Left cardiac atrium (tissue), 4 donors: ENCODE data around the gene CHST11. TPM values are rescaled to one million over a fixed set of nuclear protein-coding genes. Genes with fewer than 3 reads are reported as not detected.

Experiments
- ATAC-seq, 2 donors: fragments of 200-7000 bp; cut with Tn5 transposase; one replicate each; pipeline ENCODE4 v1.9.1; 2020; ENCODE audit warnings: mild to moderate bottlenecking in 2 of 2, moderate library complexity in 2 of 2
- DNase-seq: peaks from one replicate; pipeline ENCODE4 v3.0.0-alpha.2; 2020
- intact Hi-C, 2 donors: fragments of 100-400 bp; cut with DNase I; formaldehyde crosslinking; loops; one replicate each; pipeline versions ENCODE4 v1.14.1 to v1.15.1; 2022 to 2023
- total RNA-seq, 2 donors: library from RNA; stranded (reverse); fragmentation: NEBNext Ultra II Directional; extraction: Animal tissue kit (Norgen Biotek cat#: 25700); gene quantifications; one replicate each; pipeline ENCODE4 v1.2.1, GENCODE V29; 2021
- donor health status: DM: no; HTN: yes; CAD: no.
- donor health status: DM: no; HTN: yes; CAD: no; lungs with severe emphysema.
- donor health status: DM: yes; HTN: yes; CAD: no.
- donor health status: Dilated cardiomyopathy.

CHST11 gene
- total RNA-seq, 2 donors from 2014 or later: 12.9 to 17.7 TPM

DNA sequence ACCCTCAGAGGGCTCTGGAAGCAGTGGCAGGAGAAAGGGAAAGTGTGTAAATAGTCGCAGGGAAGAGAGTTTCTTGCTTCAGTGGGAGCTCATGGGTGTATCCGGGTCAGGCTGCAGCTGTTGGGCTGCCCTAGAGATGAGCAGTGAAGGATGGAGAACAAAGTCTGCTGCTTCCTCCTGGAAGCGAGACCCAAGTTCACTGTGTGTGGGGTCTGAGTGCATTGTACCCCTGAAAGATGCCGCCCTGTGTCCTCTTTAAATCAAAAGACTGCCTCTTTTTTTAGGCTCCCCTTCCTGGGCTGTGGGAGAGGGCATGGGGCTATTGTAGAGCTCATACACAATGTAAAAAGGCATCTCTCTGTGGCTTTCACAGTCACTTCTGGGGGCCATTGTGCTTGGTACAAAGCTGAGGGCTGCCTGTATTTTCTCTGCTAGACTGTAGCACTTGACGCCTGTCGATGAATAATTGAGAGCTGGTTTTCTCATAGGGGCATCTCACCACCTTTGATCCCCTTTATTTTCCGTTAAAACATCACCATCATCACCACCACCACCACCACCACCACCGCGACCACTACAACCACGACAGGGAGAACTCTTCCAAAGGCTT lies 16.7 kb downstream of the CHST11 start:
- intact Hi-C loops: no loop called here
- DNase-seq (no peak), ATAC-seq (no peak)

DNA sequence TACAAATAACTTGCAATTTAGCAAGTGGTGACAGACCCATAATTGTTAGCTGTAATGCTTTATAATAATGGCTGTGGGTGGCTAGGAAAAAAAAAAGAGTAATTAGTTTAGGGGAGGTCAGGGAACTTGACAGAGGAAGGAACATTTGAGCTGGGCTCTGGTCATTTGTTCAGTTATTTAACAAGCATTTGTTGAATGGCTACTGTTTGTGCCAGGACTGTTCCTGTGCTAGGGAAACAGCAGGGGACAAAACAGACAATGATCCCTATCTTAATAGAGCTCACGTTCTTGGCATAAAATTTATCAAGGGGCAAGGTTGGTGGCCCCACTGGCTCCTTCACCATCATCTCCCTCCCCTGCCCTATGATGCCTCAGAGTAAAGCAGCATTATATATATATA lies 18.5 kb downstream of the CHST11 start:
- no peak for ATAC-seq
- no peak for DNase-seq
- intact Hi-C loops: no loop called here

DNA sequence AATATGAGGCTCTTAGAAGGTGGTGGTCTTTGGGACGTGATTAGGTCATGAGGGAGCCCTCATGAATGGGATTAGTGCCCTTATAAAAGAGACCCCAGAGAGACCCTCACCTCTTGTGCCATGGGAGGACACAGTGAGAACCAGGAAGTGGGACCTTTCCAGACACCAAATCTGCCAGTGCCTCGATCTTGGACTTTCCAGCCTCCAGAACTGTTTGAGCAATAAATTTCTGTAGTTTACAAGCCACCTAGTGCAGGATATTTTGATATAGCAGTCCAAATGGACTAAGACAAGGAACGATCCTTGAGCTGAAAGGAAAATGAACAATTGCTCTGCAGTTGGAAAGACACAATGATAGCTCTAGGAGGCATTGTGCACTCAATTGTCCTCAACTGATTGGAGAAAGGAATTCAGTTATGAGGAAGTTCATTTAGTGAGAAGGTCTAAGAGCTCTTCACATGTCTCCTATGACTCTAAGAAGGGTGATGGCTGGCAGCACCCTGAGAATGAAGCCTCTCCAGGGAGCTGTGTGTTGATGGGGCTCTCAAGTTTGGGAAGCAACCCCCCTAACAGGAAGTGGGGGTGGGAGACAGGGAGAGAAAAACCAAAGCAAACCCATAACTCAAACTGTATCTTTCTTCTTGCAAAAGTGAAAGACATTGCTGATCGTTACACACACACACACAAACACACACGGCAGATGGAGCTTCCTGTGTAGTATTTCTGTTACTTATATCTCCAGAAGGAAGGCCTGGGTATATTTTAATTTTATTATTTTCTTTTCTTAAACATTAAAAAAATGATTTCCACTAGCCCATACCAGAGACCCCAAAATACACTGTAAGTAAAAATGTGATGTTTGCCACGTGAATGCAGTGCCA lies 21.0 kb downstream of the CHST11 start:
- ATAC-seq (peak in 1 of 2 donors; percentile 38), DNase-seq (no peak)
- intact Hi-C loops: no loop called here

DNA sequence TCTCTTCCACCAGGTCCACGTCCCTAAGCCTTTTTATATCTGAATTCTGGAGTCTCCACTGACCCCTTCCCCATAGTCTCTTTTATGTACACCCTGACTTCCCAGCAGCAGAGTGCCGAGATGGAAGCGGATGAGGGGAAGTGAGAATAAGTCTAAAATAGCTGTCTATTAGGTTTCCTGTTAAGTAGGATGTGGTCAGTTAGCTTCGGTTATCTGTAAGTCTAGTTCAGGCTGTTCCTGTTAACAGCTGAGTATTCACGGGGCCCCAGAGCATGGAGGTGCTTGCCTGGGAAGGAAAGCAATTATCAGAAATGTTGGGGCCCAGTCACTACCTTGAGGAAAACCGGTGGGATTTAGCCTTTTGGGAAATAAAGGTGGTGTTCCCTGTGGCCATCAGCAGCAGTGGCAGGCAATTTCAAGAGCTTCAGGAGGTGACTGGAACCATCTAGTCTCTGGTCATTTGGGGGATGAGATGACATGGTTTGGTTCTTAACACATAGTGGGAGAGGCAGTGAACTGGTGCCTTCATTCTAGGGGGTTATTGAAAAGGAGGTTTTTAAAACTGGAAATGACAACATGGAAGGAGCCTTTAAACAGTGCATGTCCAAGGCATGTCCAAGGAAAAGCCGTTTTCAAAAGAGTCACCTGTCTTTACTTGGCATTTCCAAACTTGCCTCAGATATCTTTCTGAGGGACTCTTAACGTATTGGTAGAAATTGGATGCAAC lies 21.8 kb downstream of the CHST11 start:
- peak; percentile 75 to 81 for ATAC-seq
- no peak for DNase-seq
- intact Hi-C loops: no loop called here

DNA sequence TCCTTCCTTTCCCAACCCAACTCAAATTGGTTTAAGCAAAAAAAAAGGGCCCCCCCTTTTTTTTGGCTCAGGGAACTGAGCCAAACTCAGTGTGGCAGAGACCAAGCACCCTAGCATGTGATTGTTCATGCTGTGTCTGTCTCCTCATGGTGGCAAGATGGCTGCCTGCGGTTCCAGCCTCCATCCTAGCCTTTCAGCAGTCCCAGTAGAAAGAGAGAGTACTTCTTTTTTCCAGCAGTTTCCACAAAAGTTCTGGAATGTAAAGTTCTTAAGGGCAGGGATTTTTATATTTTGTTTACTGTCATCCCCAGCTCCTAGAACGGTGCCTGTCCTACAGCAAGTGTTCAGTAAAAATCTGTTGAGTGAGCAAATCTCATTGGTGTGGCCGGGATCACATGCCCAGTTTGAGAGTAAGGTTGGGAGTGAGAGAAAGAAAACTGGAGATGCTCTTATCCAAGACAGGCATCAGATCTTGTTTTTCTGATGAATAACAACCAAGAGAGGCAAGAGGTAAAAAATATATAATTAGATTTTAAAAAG lies 22.4 kb downstream of the CHST11 start:
- intact Hi-C loops: no loop called here
- ATAC-seq: no peak
- no peak for DNase-seq

DNA sequence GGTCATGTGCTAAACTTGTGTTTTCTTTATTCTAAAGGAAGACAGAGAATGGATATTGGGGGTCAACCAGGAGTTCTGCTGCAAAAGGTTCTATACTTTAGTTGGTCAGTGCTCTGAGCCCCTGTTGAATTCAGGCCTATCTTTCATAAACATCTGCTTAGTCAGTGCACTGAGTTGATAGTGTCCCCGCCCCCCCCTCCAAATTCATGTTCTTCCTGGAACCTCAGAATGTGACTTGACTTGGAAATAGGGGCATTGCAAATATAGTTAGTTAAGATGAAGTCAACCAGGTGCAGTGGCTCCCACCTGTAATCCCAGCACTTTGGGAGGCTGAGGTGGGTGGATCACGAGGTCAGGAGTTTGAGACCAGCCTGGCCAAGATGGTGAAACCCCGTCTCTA lies 23.3 kb downstream of the CHST11 start:
- intact Hi-C loops: no loop called here
- DNase-seq: no peak

DNA sequence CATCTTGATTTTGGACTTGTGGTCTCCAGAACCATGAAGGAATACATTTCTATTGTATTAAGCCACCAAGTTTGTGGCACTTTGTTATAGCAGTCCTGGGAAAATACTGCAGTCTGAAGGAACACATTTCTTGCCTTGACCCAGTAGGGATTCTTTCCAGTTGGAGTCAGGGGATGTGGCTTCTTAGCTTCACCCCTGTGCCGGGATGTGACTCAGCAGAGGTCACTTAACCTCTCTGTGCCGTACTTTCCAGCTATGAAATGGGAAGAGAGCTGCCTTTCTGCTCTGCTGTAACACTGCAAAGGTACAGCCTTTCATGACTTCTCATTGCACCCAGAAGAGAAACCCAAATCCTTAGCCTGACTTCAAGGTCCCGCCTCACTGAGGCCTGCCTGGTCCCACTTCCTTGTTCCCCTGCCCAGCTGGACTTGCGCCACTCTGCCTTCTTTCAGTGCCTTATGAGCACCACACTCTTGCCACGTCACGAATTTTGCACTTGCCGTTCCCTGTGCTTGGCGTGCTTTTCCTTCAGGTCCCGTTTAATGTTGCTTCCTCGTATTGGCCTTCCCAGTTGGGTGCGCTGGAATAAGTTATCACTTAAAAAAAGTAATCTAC lies 24.2 kb downstream of the CHST11 start:
- intact Hi-C loops: no loop called here
- ATAC-seq: peak; percentile 23 to 54

More for the DNA sequence above, 23.3 kb downstream of the CHST11 start:
- ATAC-seq: no peak

DNA sequence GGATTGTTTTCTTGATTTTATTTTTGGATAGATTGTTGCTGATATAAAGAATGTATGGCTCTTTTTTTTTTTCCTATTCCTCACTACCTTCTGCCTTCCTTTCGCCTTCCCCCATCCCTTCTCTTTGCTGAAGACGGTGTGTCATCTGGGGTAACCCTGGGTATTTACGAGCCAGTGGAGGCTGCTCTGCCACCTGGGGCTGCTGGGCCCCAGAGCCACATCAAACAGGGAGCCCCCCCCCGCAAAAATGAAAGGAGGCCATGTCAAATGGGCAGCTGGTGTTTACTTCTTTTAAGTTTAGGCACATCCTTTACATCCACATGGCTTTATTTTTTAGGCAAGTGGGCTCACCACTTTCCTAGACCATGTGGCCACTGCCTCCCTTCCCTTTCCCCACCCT lies 25.4 kb downstream of the CHST11 start:
- intact Hi-C loops: no loop called here
- no peak for ATAC-seq
- no peak for DNase-seq

More for the DNA sequence above, 24.2 kb downstream of the CHST11 start:
- DNase-seq: peak; percentile 68

DNA sequence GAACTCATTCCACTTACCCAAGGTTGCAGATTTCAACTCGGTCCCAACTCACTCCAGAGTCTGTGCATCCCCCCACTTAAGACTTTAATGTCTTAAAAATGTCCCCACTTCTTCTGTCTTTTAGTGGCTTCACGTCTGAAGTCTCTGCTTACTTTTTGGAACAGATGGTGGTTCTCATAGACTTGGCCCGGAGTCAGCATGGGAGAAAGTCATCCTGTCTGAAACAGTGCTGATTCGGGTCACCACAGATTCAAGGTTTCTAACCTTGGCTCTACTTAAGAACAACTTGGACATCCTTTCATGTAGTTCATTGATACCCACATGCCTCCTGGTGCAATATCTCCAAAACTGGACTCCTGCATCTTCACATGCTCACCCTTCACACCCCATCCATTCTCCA lies 26.0 kb downstream of the CHST11 start:
- no peak for ATAC-seq
- intact Hi-C loops: no loop called here
- no peak for DNase-seq

DNA sequence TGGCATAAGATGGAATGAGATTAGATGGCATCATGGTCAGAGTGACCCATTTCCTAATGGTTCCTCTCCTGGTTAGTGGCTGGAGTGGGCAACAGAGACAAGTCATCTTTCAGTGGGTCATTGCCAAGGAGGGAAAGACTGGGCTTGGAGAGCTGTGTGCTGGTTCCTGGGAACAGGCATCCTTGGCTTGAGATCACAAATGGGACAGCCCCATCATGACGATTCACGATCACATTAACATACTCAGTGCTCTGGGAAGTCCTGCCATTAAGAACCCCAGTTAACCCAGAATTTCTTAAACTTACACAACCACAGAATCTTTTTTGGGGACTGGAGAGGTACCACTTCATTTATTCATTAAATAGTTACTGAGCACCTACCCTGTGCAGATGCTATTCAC lies 27.3 kb downstream of the CHST11 start:
- DNase-seq (no peak), ATAC-seq (no peak)
- intact Hi-C loops: no loop called here

DNA sequence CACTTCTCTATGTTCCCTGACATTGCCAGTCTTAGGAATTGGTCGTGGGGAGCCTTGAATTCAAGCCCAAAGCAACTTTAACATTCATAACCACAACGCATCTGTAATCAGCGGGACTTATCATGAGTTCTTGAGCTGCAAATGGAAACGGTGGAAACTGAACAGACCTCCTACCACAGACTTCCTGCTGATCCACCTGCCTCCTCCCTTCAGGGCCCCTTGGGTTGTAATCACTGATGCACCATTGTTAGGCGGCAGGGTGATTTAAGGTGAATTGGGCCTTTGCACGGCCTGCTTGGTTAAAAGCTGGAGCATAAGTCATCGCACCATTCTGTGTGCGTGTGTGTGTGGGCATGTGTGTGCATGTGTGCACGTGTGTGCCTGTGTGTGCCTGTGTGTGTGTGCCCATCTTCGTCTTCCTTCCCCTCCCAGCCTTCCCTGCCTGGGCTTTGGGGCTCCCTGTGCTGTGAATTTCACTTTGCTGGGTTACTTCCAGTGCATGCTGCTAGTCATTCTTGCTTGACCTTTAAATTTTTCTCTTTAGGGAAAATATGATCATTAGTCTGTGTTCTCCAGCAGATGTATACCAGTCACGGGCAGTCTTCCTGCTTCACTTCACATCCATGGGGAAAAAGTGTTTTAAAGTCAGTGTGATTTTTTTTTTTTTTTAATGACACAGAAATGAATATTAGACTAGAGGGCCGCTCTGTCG lies 29.1 kb downstream of the CHST11 start:
- ATAC-seq (peak in 1 of 2 donors; percentile 13), DNase-seq (no peak)
- intact Hi-C loops: no loop called here

DNA sequence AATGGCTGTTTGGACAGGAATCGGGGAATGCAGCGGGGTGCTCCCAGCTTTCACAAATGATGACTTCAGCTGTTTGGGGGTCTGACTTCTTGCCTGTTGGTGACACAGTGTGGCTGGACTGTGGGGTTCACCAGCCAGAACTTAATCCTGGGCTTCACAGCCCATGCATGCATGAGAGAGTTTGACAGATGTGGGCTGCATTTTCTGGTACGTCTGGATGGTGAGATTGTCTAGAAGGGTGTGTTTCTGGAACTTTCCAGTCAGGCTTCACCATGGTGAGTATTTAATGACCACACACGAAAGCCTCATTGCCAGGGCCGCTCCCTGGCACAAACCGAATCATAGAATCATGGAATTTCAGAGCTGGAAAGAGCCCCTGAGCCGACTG lies 29.6 kb downstream of the CHST11 start:
- intact Hi-C loops: no loop called here
- ATAC-seq (peak in 1 of 2 donors; percentile 15), DNase-seq (no peak)

DNA sequence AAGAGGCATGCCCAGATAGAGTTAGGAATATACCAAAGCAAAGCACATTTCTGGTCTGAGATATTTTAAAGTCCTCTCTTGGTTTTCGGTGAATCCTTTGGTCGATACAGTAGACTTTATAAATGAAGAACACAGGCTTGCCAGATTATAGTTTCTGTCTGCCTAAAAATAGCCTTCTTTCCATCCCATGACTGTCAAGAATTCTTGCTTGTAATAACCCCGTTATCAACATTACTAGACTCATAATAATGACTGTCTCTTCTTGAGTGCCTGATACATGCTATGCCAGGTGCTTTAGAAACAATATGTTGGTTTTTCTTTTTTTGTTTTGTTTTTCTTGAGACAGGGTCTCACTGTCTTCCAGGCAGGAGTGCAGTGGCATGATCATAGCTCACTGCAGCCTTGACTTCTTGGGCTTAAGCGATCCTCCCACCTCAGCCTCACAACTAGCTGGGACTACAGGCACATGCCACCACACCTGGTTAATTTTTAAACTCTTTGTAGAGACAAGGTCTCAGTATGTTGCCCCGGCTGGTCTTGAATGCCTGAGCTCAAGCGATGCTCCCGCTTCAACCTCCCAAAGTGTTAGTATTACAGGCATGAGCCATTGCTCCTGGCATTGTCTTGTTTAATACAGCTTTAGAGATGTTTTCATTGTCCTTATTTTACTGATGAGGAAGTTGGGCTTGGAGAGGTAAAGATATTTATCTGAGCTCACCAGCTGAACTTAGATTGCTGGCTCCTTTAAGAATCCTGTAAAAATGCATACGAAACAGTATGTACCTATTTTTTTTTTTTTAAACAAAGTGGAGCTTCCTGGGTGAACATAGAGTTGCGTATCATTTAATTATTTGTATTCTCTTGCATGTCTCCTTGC lies 30.4 kb downstream of the CHST11 start:
- no peak for DNase-seq
- peak in 1 of 2 donors; percentile 42 for ATAC-seq
- intact Hi-C loops: no loop called here

DNA sequence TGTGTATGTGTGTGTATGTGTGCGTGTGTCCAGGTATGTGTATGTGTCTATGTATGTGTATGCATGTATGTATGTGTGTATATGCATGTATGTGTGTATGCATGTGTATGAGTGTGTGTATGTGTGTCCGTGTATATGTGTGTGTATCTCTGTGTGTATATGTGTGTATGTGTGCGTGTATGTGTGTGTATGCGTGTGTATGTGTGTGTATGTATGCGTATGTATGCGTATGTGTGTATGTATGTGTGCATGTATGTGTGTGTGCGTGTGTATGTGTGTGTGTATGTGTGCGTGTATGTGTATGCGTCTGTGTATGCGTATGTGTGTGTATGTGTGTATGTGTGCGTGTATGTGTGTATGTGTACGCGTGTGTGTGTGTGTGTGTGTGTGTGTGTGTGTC lies 31.6 kb downstream of the CHST11 start:
- no peak for DNase-seq
- intact Hi-C loops: no loop called here
- ATAC-seq: no peak

DNA sequence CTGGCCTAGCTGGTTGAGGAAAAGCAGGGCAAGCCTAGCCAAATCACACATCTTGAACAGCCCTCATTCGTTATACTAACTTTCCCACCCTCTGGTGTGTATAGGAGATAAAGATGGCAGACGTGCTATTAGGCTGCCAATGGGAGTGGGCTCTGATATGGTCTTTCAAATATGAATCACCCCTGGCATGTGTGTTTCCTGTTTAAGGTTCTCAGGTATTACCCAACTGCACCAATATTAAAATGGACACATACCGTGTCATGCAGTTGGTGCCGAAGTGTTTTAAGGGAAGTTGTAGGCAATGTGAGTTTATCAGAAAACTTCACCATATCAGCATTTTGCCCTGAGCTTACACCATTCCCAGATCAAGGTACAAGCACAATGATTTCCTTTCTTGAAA lies 33.4 kb downstream of the CHST11 start:
- intact Hi-C loops: no loop called here
- ATAC-seq (no peak), DNase-seq (no peak)

DNA sequence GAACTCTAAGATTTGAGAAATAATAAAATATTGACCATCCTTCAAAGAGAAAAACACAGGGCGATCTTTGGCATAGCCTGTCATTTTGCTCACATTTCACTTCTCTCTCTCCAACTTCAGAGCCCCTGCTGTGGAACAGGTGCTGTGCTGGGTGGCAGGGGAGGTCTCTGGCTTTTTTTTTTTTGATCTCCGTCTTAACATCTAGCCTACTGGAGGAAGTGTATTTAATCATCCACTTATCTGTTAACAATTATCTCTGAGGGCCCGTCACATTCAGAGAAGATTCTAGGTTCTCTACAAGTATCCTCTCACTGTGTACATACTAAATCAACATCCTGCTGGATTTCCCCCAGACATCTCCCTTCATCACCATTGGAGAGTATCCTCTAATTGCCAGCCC lies 34.1 kb downstream of the CHST11 start:
- DNase-seq: no peak
- ATAC-seq: no peak
- intact Hi-C loops: no loop called here

DNA sequence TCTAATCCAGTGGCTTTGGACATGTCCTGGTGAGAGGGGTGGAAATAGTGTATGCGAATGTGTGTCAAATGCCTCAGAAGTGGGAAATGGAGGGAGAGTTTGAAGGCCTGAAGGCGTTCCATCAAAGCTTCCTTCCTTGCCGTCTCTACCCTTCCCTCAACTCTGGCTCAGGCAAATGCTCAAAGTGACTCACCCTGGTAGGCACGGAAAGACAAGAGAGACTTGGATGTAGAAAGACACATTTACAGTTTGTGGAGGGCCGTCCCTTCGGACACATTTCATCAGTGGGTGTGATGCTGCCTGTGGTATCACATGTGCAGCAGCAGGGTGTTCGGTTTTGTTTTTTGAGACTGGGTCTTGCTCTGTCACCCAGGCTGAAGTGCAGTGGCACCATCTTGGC lies 36.7 kb downstream of the CHST11 start:
- DNase-seq (no peak), ATAC-seq (no peak)
- intact Hi-C loops: no loop called here
